Measurements from ENCODE around the gene LPCAT1. TPM values are rescaled to one million over a fixed set of nuclear protein-coding genes. Genes with fewer than 3 reads are reported as not detected.

The LPCAT1 gene
- total RNA-seq, 1 experiment from 2014 or later, result 59.8 TPM

DNA sequence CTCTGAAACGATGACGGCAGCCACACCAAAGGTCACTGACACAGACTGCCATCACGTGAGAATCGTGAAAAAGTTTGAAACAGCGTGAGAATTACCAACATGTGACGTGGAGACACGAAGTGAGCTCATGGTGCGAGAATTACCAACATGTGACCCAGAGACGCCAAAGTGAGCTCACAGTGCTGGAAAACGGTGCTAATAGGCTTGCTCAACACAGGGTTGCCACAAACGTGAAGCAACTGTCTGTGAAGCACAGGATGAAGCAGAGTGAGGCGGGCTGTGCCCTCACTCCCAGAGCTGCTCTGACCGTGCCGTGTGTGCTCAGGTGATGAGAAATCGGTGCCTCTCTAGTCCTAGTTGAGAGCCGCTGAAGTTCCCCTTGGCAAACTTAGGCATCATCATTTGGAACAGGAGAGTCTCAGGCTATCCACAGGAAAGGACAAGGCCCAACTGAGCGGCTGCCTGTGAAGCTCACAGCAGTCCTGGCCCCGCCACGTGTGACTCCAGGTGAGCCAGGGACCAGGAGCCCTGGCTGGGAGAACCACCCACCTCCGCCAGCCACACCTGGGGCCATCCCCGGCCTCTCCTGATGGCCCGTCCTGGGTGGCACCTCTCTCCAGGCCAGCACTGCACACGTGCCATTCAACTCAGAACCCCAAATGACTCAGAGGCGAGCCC is 48.8 kb downstream of the LPCAT1 start:
- intact Hi-C loops (cut with micrococcal nuclease; ENCODE audit: unreplicated experiment), result no loop called here
- DNase-seq (ENCODE audit: low read depth, low spot score) (no peak), ATAC-seq (no peak)
- H3K4me3 ChIP-seq (ENCODE audit: low read depth in 2 of 2, low read length in 2 of 2), result no peak overlapping the region
- BruUV-seq (replicated peaks), result no TSS peak
- no peaks in the 10 kb centered on the region for H3K4me1 ChIP-seq (ENCODE audit: control insufficient read depth, insufficient read depth, low read length)
- CTCF ChIA-PET, result no interaction called here
- H3K36me3 ChIP-seq (ENCODE audit: control insufficient read depth, insufficient read depth, low read length), result no peaks in the 10 kb centered on the region
- H3K27ac ChIP-seq (ENCODE audit: low read length), result no peak overlapping the region
- POLR2A ChIA-PET, result no interaction called here
- H3K27me3 ChIP-seq (ENCODE audit: control insufficient read depth, insufficient read depth, low read length), result no peaks in the 10 kb centered on the region
- TF ChIP-seq CTCF (IDR thresholded peaks at IDR 0.05) (no peak), POLR2AphosphoS5 (IDR thresholded peaks at IDR 0.05; ENCODE audit: low read depth, low read length) (no peak), TCF7L2 (IDR thresholded peaks at IDR 0.05; ENCODE audit: low read depth, low read length) (no peak), REST (IDR thresholded peaks at IDR 0.05; ENCODE audit: insufficient read depth in 1 of 2, low read depth in 2 of 2, low read length in 1 of 2) (no peak), SIN3A (IDR thresholded peaks at IDR 0.05; ENCODE audit: borderline replicate concordance, insufficient read depth, low read depth, low read length) (no peak)
- in situ Hi-C loops (cut with HindIII; ENCODE audit: low pct_unique_long_range_greater_than_20kb, low sequenced_read_pairs), result no loop called here
- no peaks in the 10 kb centered on the region for H3K9me3 ChIP-seq (ENCODE audit: control insufficient read depth, insufficient read depth, low read depth, low read length)

- Histone ChIP-seq H3K27me3 (ENCODE audit: control insufficient read depth, insufficient read depth, low read length) (no peaks in the 10 kb centered on the region), H3K4me3 (ENCODE audit: low read depth in 2 of 2, low read length in 2 of 2) (no peak overlapping the region), H3K36me3 (ENCODE audit: control insufficient read depth, insufficient read depth, low read length) (no peaks in the 10 kb centered on the region), H3K4me1 (ENCODE audit: control insufficient read depth, insufficient read depth, low read length) (no peaks in the 10 kb centered on the region), H3K27ac (ENCODE audit: low read length) (no peak overlapping the region), H3K9me3 (ENCODE audit: control insufficient read depth, insufficient read depth, low read depth, low read length) (no peaks in the 10 kb centered on the region)
- DNase-seq (ENCODE audit: low read depth, low spot score), result no peak
- ChIA-PET CTCF (no interaction called here), POLR2A (no interaction called here)
- TF ChIP-seq TCF7L2 (IDR thresholded peaks at IDR 0.05; ENCODE audit: low read depth, low read length) (no peak), SIN3A (IDR thresholded peaks at IDR 0.05; ENCODE audit: borderline replicate concordance, insufficient read depth, low read depth, low read length) (no peak), REST (IDR thresholded peaks at IDR 0.05; ENCODE audit: insufficient read depth in 1 of 2, low read depth in 2 of 2, low read length in 1 of 2) (no peak), CTCF (IDR thresholded peaks at IDR 0.05) (no peak), POLR2AphosphoS5 (IDR thresholded peaks at IDR 0.05; ENCODE audit: low read depth, low read length) (no peak)
- ATAC-seq, result no peak
- BruUV-seq (replicated peaks), result no TSS peak
- intact Hi-C loops (cut with micrococcal nuclease; ENCODE audit: unreplicated experiment), result no loop called here
- in situ Hi-C loops (cut with HindIII; ENCODE audit: low pct_unique_long_range_greater_than_20kb, low sequenced_read_pairs), result no loop called here
These were observed 49.4 kb downstream of the LPCAT1 start for GRCh38 chr5:1474183-1474839.

Data from Panc1 (cell line).